GM12878 (cell line): ENCODE data around the gene CATSPERZ. TPM values are rescaled to one million over a fixed set of nuclear protein-coding genes. Genes with fewer than 3 reads are reported as not detected.
A peak's percentile ranks its signal among the peaks of the same experiment; 100 is the strongest.

Source experiments
- ATAC-seq: fragments of 200-7000 bp; cut with Tn5 transposase; 3 replicates; pipeline ENCODE4 v1.9.1; 2020; ENCODE audit warnings: mild to moderate bottlenecking, moderate library complexity
- BruUV-seq: library from RNA; stranded (reverse); fragments of 400-500 nt; replicated peaks from 2 replicates; lab custom pipeline; 2021; lab: Mats Ljungman, UMichigan
- CTCF ChIA-PET: fragments of 300-600 bp; sonication (Branson Sonifier 250); formaldehyde crosslinking; extraction: SDS; loops from one replicate; lab custom pipeline; 2021; ENCODE audit warnings: inconsistent platforms; lab: Yijun Ruan, JAX
- POLR2A ChIA-PET: fragments of 350-600 bp; formaldehyde crosslinking; extraction: SDS; loops from one replicate; lab custom pipeline; 2021; ENCODE audit warnings: inconsistent platforms; lab: Charles Lee
- RAD21 ChIA-PET: fragments of 300-600 bp; sonication (Branson Sonifier 250); formaldehyde crosslinking; loops from one replicate; lab custom pipeline; 2023; ENCODE audit warnings: antibody characterized with exemption; ENCODE audit not compliant: unreplicated experiment; lab: Charles Lee
- SMC1A ChIA-PET: fragments of 300-600 bp; sonication (Branson Sonifier 250); formaldehyde crosslinking; loops from one replicate; lab custom pipeline; 2023; ENCODE audit not compliant: unreplicated experiment, uncharacterized antibody; lab: Charles Lee
- DNase-seq: peaks from one replicate; pipeline ENCODE4 v3.0.0-alpha.2; 2011; ENCODE audit warnings: low read depth, low spot score
- FAIRE-seq: peaks from 3 replicates; lab custom pipeline; 2011; peaks lifted over from hg19 to GRCh38; lab: Jason Lieb, UNC
- H2AFZ ChIP-seq: 2 replicates; pipeline ENCODE4 v1.6.0; 2011; ENCODE audit warnings: low read depth, low read length, control low read depth; ENCODE audit not compliant: control insufficient read depth
- H3K27ac ChIP-seq: 2 replicates; pipeline ENCODE4 v1.5.1; 2011; ENCODE audit warnings: control low read depth; ENCODE audit not compliant: control insufficient read depth, insufficient read depth
- H3K27me3 ChIP-seq, 2 experiments: replicated peaks in 1 of 2; 2 replicates each; pipeline versions ENCODE4 v1.6.0 to v1.6.1; 2011; ENCODE audit warnings: low read length in 1 of 2; ENCODE audit not compliant: control insufficient read depth in 2 of 2, insufficient read depth in 2 of 2
- H3K36me3 ChIP-seq, 2 experiments: 2 replicates each; pipeline ENCODE4 v1.5.1; 2011; ENCODE audit warnings: low read length in 1 of 2; ENCODE audit not compliant: control insufficient read depth in 2 of 2, insufficient read depth in 2 of 2
- H3K4me1 ChIP-seq: 2 replicates; pipeline ENCODE4 v1.6.1; 2011; ENCODE audit warnings: mild to moderate bottlenecking, low read length, moderate library complexity, mixed read lengths; ENCODE audit not compliant: control insufficient read depth, insufficient read depth
- H3K4me2 ChIP-seq: 2 replicates; pipeline ENCODE4 v1.6.0; 2011; ENCODE audit warnings: control low read depth; ENCODE audit not compliant: control insufficient read depth, insufficient read depth
- H3K4me3 ChIP-seq: fragments of 200-600 bp; sonication (generic); 2 replicates; pipeline ENCODE4 v1.5.1; 2016
- H3K79me2 ChIP-seq: 2 replicates; pipeline ENCODE4 v1.6.0; 2011; ENCODE audit warnings: low read length; ENCODE audit not compliant: control insufficient read depth, insufficient read depth
- H3K9ac ChIP-seq: 2 replicates; pipeline ENCODE4 v1.8.0; 2011; ENCODE audit warnings: low read length, control low read depth, mixed read lengths; ENCODE audit not compliant: control insufficient read depth, insufficient read depth
- H3K9me3 ChIP-seq: replicated peaks from 3 replicates; pipeline ENCODE4 v1.5.1; 2011; ENCODE audit warnings: mild to moderate bottlenecking, low read length; ENCODE audit not compliant: control insufficient read depth, insufficient read depth
- H4K20me1 ChIP-seq: 2 replicates; pipeline ENCODE4 v1.6.0; 2011; ENCODE audit not compliant: control insufficient read depth, insufficient read depth
- ASH2L ChIP-seq: fragments of 300-600, 200-600 bp; sonication (generic); IDR thresholded peaks from 2 replicates; pipeline ENCODE4 v1.6.1; 2017; ENCODE audit warnings: low read depth, mild to moderate bottlenecking, borderline replicate concordance
- BHLHE40 ChIP-seq, 2 experiments: fragments of 450-650 bp in 1 of 2; IDR thresholded peaks; 2 replicates each; pipeline ENCODE4 v1.6.1; 2011 to 2017; ENCODE audit warnings: low read depth in 2 of 2, borderline replicate concordance in 1 of 2, improper control_type of control experiment in 1 of 2, low read length in 1 of 2, mild to moderate bottlenecking in 1 of 2
- CHD1 ChIP-seq: IDR thresholded peaks from 2 replicates; pipeline ENCODE4 v1.6.1; 2012; ENCODE audit warnings: low read depth, low read length, improper control_type of control experiment
- CREB1 ChIP-seq: IDR thresholded peaks from 2 replicates; pipeline ENCODE4 v1.6.1; 2012; ENCODE audit warnings: low read depth, mild to moderate bottlenecking, inconsistent platforms
- EZH2 ChIP-seq: IDR thresholded peaks from 2 replicates; pipeline ENCODE4 v1.6.1; 2012; ENCODE audit warnings: low read depth, mild to moderate bottlenecking, control low read depth, inconsistent platforms, low read length, borderline replicate concordance; ENCODE audit not compliant: control insufficient read depth
- FOS ChIP-seq: IDR thresholded peaks from 3 replicates; pipeline ENCODE4 v1.6.1; 2011; ENCODE audit warnings: borderline replicate concordance; ENCODE audit not compliant: insufficient read length; ENCODE audit errors: extremely low read depth
- HCFC1 ChIP-seq: fragments of 150-350 bp; IDR thresholded peaks from 2 replicates; pipeline ENCODE4 v1.6.1; 2014; ENCODE audit warnings: low read length
- IKZF2 ChIP-seq, 2 experiments: fragments of 450-650 bp; IDR thresholded peaks; 2 replicates each; pipeline ENCODE4 v1.6.1; 2017; ENCODE audit warnings: mild to moderate bottlenecking in 2 of 2, moderate library complexity in 2 of 2
- JUNB ChIP-seq: IDR thresholded peaks from 2 replicates; pipeline ENCODE4 v1.6.1; 2016; ENCODE audit warnings: antibody characterized with exemption, mild to moderate bottlenecking
- KDM1A ChIP-seq: fragments of 200-600 bp; sonication (generic); IDR thresholded peaks from 2 replicates; pipeline ENCODE4 v1.6.1; 2016; ENCODE audit warnings: borderline replicate concordance
- LARP7 ChIP-seq: fragments of 450-650 bp; IDR thresholded peaks from 2 replicates; pipeline ENCODE4 v1.6.1; 2017; ENCODE audit warnings: mild to moderate bottlenecking
- NBN ChIP-seq: fragments of 450-650 bp; IDR thresholded peaks from 2 replicates; pipeline ENCODE4 v1.6.1; 2016
- NRF1 ChIP-seq: conservative IDR thresholded peaks from 2 replicates; pipeline ENCODE4 v1.6.1; 2011; ENCODE audit warnings: mild to moderate bottlenecking, low read depth, low read length, improper control_type of control experiment
- SKIL ChIP-seq: fragments of 450-650 bp; IDR thresholded peaks from 2 replicates; pipeline ENCODE4 v1.6.1; 2017; ENCODE audit warnings: mild to moderate bottlenecking, low read depth, inconsistent platforms; ENCODE audit not compliant: poor library complexity, severe bottlenecking
- SMARCA5 ChIP-seq: fragments of 450-650 bp; IDR thresholded peaks from 2 replicates; pipeline ENCODE4 v1.6.1; 2017; ENCODE audit warnings: mild to moderate bottlenecking
- ZNF274 ChIP-seq: IDR thresholded peaks from one replicate; pipeline ENCODE4 v1.8.0; 2011; ENCODE audit not compliant: insufficient read length, insufficient read depth
- WGBS: methylation state at CpG from one replicate; pipeline ENCODE4 v1.1.6; 2016; ENCODE audit warnings: low lambda C conversion rate; ENCODE audit not compliant: insufficient replicate concordance, insufficient coverage; ENCODE audit errors: missing lambda C conversion rate; 5-methylcytosine and 5-hydroxymethylcytosine counted together
- in situ Hi-C: fragments of 300-500 bp; cut with MboI; formaldehyde crosslinking; loops from 9 replicates; pipeline ENCODE4 v1.14.3; 2018; ENCODE audit warnings: mixed read lengths
- intact Hi-C: fragments of 100-400 bp; cut with micrococcal nuclease; formaldehyde crosslinking; loops from one replicate; pipeline ENCODE4 v1.14.2; 2022; ENCODE audit not compliant: unreplicated experiment
- polyA plus RNA-seq, 11 experiments: library from polyadenylated mRNA; depleted of rRNA in 4 of 11; unstranded in 6 of 11; stranded (reverse) in 5 of 11; fragments of >200 nt; fragmentation: Nextera tagmentation in 4 of 11; fragmentation: Illumina TruSeq in 1 of 11; extraction: Ambion mirVana in 4 of 11; extraction: Trizol in 1 of 11; gene quantifications; 1 replicate in 1 of 11; 2 replicates in 10 of 11; pipeline versions ENCODE4 v1.2.1 to v1.2.3, GENCODE V29; 2011 to 2016; ENCODE audit warnings: inconsistent platforms in 2 of 11, missing spikeins in 2 of 11, low read depth in 1 of 11
- total RNA-seq, 4 experiments: library from RNA; depleted of rRNA in 3 of 4; stranded (reverse); fragments of >200 nt in 3 of 4; fragmentation: Illumina TruSeq in 1 of 4; extraction: Trizol in 1 of 4; gene quantifications; 2 replicates each; pipeline versions ENCODE4 v1.2.1 to v1.2.3, GENCODE V29; 2013 to 2021
- TF ChIP-seq, protein P1 (sequence below): fragments of 450-650 bp; conservative IDR thresholded peaks from 2 replicates; pipeline ENCODE4 v1.6.1; 2017; ENCODE audit warnings: mild to moderate bottlenecking, moderate library complexity

Gene CATSPERZ
- total and polyA plus RNA-seq, 10 of the 15 experiments (the other 5 are each of a cell fraction or from before 2014, with no cell fraction given), result 0.12 to 0.31 TPM; not detected in 8

DNA sequence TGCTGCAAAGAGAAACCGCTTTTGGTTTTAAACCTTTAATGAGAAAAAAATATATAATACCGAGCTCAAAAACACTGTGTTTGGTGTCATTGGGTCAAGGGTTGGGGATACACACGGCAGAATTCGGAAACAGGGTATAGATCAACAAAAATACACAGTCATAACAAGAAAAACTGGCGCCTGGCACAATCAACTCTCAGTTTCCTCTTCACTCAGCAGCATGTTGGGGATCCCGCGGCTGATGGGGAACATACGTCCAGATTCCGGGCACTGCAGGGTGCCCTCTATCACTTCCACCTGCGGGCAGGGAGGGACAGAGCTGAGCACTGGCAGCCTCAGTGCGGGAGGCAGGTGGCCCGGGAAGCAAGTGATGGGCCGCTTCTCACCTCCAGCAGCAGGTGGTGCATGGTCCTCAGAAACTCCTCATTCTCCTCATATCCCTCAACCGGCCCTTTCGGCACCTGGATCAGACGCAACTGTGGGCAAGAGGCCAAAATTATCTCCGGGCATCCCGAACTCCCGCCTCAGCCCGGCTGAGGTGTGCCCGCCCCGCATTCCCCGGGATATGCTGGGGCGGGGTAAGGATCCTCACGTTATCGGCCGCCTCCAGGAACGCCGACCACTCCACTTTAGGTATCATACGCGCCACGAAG, 16.6 kb downstream of the CATSPERZ start (continued):
- TF ChIP-seq FOS, result no peak
- TF ChIP-seq JUNB, result peak; percentile 71
- peak in 1 of 2 experiments; percentile 12; a peak in 2 of 4 replicates for TF ChIP-seq IKZF2 (IDR thresholded peaks at IDR 0.05)
- no peak for TF ChIP-seq ZNF274
- 0 out of 2 replicates have a peak, but pooled peaks have one; percentile 40 for TF ChIP-seq SMARCA5
- 0 out of 2 replicates have a peak, but pooled peaks have one; percentile 11 for TF ChIP-seq CHD1
- TF ChIP-seq LARP7, result peak; percentile 69; the same call in 1 of the 2 replicates

DNA sequence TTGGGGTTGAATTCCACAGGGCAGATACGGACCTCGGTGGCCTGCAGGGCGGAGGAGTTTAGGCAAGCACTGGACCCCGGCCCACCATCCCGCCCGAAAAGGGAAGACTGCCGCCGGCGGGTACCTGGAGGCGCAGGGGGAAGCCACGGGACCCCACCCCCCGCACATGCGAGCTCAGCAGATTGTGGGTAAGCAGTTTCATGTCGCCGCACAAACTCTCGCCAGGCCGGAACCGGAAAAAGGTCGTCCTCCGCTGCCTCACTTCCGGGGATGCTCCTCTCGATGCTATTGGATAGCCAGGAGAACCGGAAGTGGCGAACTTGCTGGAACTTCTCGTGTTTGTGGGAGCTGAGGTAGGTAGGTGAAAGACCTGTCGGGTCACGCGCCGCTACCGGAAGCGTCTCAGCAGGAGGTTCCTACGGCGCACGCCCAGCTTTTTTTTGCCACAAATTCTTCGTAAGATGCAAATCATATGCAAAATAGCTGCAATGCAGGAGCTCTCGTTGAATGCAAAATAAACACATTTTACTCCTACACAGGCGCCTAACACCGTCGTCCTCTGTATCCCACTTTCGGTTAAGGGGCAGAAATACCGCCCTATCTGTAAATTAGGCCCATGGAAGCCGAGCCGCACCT, 17.3 kb downstream of the CATSPERZ start, which contains the start of gene TRMT112:
Gene TRMT112 (minus strand): TSS at position 235 of the 636 bp plus-strand sequence. CDS start 33 bp downstream, at position 202.
- Histone ChIP-seq H2AFZ (peak within 1 kb of the TSS; percentile 95), H3K4me2 (peak within 1 kb of the TSS; percentile 88), H3K9me3 (no peaks in the 10 kb centered on the region), H3K4me1 (peaks cover 9% of the 10 kb centered on the region), H3K79me2 (peaks cover 26% of the 10 kb centered on the region), H3K9ac (peak within 1 kb of the TSS; percentile 98), H3K36me3 (peaks cover 0 to 8% of the 10 kb centered on the region in 2 experiments; a peak in 3 of 4 replicates), H3K27ac (peak within 1 kb of the TSS; percentile 99), H3K4me3 (peak within 1 kb of the TSS; percentile 80), H3K27me3 (no peaks in the 10 kb centered on the region), H4K20me1 (no peaks in the 10 kb centered on the region)
- in situ Hi-C loops, result no loop called here
- POLR2A ChIA-PET, result interaction anchor here (0.5 to 3.5 kb wide), 23 partner anchors 10 to 562 kb away, joined by 3 to 42 read pairs (median 7); partner anchors contain the start of genes BAD, CCDC88B, ESRRA and FERMT3
- RAD21 ChIA-PET, result interaction anchor here (0.5 to 5.6 kb wide), 26 partner anchors 9 to 371 kb away, joined by 3 to 176 read pairs (median 5); partner anchors contain the start of genes BAD, CATSPERZ, CCDC88B and ESRRA
- FAIRE-seq, result peak; percentile 100
- CTCF ChIA-PET, result interaction anchor here (0.6 to 5.9 kb wide), 31 partner anchors 10 to 793 kb away, joined by 3 to 228 read pairs (median 4); partner anchors contain the start of genes BAD, CCDC88B, ESRRA and FERMT3
- no TSS peak for BruUV-seq
- DNase-seq, result peak; percentile 96
- WGBS, result under 1% methylated on average over 43 of the region's 43 CpGs
- SMC1A ChIA-PET, result interaction anchor here (0.6 to 5.3 kb wide), 21 partner anchors 8 to 507 kb away, joined by 3 to 71 read pairs (median 5); partner anchors contain the start of genes BAD, CCDC88B, ESRRA and GPR137
- peak; percentile 83 for ATAC-seq
- intact Hi-C loops, result loop anchor here (1.0 to 5.0 kb wide), 5 partner anchors 11 to 131 kb away; partner anchors contain the start of genes CCDC88B and RPS6KA4
- TF ChIP-seq EZH2, result no peak
- 0 out of 2 replicates have a peak, but pooled peaks have one; percentile 27 for TF ChIP-seq NBN
- TF ChIP-seq HCFC1, result peak; percentile 65; the same call in 1 of the 2 replicates
- peak; percentile 94 for TF ChIP-seq CREB1
- no peak for TF ChIP-seq KDM1A
- TF ChIP-seq NRF1, result no peak
- peak; percentile 35; the same call in 1 of the 2 replicates for TF ChIP-seq ASH2L
- TF ChIP-seq BHLHE40 (IDR thresholded peaks at IDR 0.05; ENCODE audit: borderline replicate concordance in 1 of 2, low read depth in 2 of 2, low read length in 1 of 2), result peak; percentile 94 to 96
- TF ChIP-seq SKIL, result peak; percentile 92
- TF ChIP-seq, protein P1, sequence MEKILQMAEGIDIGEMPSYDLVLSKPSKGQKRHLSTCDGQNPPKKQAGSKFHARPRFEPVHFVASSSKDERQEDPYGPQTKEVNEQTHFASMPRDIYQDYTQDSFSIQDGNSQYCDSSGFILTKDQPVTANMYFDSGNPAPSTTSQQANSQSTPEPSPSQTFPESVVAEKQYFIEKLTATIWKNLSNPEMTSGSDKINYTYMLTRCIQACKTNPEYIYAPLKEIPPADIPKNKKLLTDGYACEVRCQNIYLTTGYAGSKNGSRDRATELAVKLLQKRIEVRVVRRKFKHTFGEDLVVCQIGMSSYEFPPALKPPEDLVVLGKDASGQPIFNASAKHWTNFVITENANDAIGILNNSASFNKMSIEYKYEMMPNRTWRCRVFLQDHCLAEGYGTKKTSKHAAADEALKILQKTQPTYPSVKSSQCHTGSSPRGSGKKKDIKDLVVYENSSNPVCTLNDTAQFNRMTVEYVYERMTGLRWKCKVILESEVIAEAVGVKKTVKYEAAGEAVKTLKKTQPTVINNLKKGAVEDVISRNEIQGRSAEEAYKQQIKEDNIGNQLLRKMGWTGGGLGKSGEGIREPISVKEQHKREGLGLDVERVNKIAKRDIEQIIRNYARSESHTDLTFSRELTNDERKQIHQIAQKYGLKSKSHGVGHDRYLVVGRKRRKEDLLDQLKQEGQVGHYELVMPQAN, result peak; percentile 89
